ENCODE data around the gene BCKDHA. TPM values are rescaled to one million over a fixed set of nuclear protein-coding genes. Genes with fewer than 3 reads are reported as not detected.

The BCKDHA gene
- total RNA-seq, 1 experiment from 2014 or later, result 33.6 TPM

DNA sequence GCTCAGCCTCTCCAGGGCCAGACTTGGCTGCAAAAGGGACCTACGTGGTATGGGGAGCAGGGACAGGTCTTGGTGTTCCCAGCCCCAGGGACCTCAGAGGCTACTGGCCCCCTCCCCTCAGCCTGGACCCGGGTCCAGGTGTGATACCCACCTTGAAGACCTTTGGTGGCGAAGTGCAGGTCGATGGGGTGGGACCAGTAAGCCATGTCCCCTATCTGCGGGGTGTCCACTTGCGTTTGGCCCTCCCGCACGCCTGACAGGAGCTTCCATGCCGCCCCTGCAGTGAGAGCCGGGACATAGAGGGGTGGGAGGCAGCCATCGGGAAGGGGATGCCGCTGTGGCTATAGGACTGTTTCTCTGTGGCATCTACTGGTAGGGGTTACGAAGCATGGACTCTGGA is 39.9 kb upstream of the BCKDHA start:
- no peaks in the 10 kb centered on the region for H3K9me3 Mint-ChIP-seq (ENCODE audit: unreplicated experiment)
- H3K4me1 Mint-ChIP-seq (ENCODE audit: insufficient read depth, unreplicated experiment), result peaks cover 6% of the 10 kb centered on the region
- POLR2A ChIA-PET, result no interaction called here
- H3K27ac Mint-ChIP-seq (ENCODE audit: low read depth, unreplicated experiment), result no peak overlapping the region
- no peak for TF ChIP-seq CTCF (IDR thresholded peaks at IDR 0.05; ENCODE audit: unreplicated experiment)
- peaks cover 6% of the 10 kb centered on the region for H3K36me3 Mint-ChIP-seq (ENCODE audit: insufficient read depth, unreplicated experiment)
- H3K27me3 Mint-ChIP-seq (ENCODE audit: insufficient read depth, unreplicated experiment), result no peaks in the 10 kb centered on the region
- DNase-seq (ENCODE audit: unreplicated experiment), result no peak
- no TSS peak for BruUV-seq (replicated peaks)
- intact Hi-C loops (cut with micrococcal nuclease), result no loop called here
- H3K4me3 Mint-ChIP-seq (ENCODE audit: unreplicated experiment), result no peak overlapping the region
- CTCF ChIA-PET, result interaction anchor here (0.7 kb wide), 1 partner anchor 54 kb away, joined by 3 read pairs; no protein-coding TSS in a partner anchor

DNA sequence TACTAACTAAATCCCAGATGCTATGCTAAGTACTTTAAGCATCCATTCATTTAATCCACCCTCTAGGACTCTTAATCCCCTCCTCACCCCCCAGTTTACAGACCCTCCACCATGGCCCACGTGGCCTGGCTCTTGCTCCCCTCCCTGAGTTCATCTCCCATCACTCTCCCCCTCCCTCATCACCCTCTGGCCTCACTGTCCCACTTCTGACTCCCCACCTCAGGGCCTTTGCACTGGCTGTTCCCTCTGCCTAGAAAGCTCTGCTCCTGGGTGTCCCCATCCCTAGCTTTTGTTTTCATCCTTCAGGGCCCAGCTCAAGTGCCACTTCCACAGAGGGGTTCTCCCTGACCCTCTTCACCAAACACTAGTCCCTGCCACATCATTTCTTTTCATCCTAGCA is 37.9 kb upstream of the BCKDHA start:
- Mint-ChIP-seq H3K4me1 (ENCODE audit: insufficient read depth, unreplicated experiment) (no peaks in the 10 kb centered on the region), H3K4me3 (ENCODE audit: unreplicated experiment) (no peak overlapping the region), H3K36me3 (ENCODE audit: insufficient read depth, unreplicated experiment) (peaks cover 12% of the 10 kb centered on the region), H3K27ac (ENCODE audit: low read depth, unreplicated experiment) (no peak overlapping the region), H3K27me3 (ENCODE audit: insufficient read depth, unreplicated experiment) (no peaks in the 10 kb centered on the region), H3K9me3 (ENCODE audit: unreplicated experiment) (no peaks in the 10 kb centered on the region)
- ChIA-PET CTCF (interaction anchor here (0.6 to 1.5 kb wide), 2 partner anchors 51 to 385 kb away, joined by 4 to 6 read pairs; no protein-coding TSS in a partner anchor), POLR2A (interaction anchor here (0.9 kb wide), 1 partner anchor 32 kb away, joined by 3 read pairs; no protein-coding TSS in a partner anchor)
- intact Hi-C loops (cut with micrococcal nuclease), result no loop called here
- no peak for TF ChIP-seq CTCF (IDR thresholded peaks at IDR 0.05; ENCODE audit: unreplicated experiment)
- no TSS peak for BruUV-seq (replicated peaks)
- no peak for DNase-seq (ENCODE audit: unreplicated experiment)

DNA sequence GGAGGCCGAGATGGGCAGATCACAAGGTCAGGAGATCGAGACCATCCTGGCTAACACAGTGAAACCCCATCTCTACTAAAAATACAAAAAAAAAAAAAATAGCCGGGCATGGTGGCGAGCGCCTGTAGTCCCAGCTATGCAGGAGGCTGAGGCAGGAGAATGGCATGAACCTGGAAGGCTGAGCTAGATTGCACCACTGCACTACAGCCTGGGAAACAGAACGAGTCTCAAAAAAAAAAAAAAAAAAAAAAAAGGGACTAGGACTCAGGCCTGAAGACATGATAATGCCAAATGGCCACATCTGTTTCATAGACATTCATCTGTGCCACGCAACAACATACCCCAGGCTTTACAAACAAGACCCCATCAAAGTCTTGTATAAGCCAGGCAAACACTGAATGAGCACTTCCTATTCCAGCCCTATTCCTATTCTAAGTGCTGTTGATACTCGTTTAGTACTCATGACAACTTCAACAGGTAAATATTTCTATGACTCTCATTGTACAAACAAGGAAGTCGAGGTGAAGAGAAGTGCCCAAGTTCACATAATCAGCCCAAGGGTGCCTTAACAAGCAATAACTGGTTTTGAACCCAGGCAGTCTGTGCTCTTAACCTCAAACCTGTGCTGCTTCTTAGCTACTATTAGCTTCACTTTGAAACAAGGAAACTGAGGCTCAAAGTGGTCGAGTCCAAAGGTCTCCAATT is 35.3 kb upstream of the BCKDHA start:
- ChIA-PET POLR2A (interaction anchor here (1.6 to 3.4 kb wide), 4 partner anchors 10 to 19 kb away, joined by 5 to 41 read pairs (median 16); partner anchors contain the start of gene TGFB1), CTCF (interaction anchor here (0.5 to 4.2 kb wide), 3 partner anchors 8 to 1495 kb away, joined by 3 to 34 read pairs (median 3); partner anchors contain the start of gene TGFB1)
- Mint-ChIP-seq H3K9me3 (ENCODE audit: unreplicated experiment) (no peaks in the 10 kb centered on the region), H3K4me3 (ENCODE audit: unreplicated experiment) (peak overlapping the region; percentile 98), H3K27ac (ENCODE audit: low read depth, unreplicated experiment) (peak overlapping the region; percentile 100), H3K4me1 (ENCODE audit: insufficient read depth, unreplicated experiment) (peaks cover 14% of the 10 kb centered on the region), H3K36me3 (ENCODE audit: insufficient read depth, unreplicated experiment) (peaks cover 6% of the 10 kb centered on the region), H3K27me3 (ENCODE audit: insufficient read depth, unreplicated experiment) (no peaks in the 10 kb centered on the region)
- no peak for TF ChIP-seq CTCF (IDR thresholded peaks at IDR 0.05; ENCODE audit: unreplicated experiment)
- intact Hi-C loops (cut with micrococcal nuclease), result no loop called here
- no peak for DNase-seq (ENCODE audit: unreplicated experiment)
- no TSS peak for BruUV-seq (replicated peaks)

DNA sequence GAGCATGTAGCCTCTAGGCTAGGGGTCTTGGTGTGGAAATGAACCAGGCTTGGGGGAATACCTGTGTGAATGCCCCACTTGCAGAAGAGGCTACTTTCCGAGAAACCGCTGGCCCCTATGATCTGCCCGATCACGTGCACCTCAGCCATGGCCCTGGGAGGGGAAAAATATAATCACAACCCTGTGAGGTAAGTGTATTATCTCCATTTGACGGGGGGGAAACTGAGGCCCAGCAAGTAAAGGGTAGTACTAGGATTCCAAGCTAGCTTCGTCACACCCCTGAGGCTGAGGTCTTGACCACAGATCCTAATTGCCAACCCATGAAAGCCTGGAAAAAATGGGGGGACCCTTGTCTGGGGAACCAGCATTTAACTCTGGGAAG is 34.3 kb upstream of the BCKDHA start:
- H3K4me1 Mint-ChIP-seq (ENCODE audit: insufficient read depth, unreplicated experiment), result peaks cover 21% of the 10 kb centered on the region
- H3K27me3 Mint-ChIP-seq (ENCODE audit: insufficient read depth, unreplicated experiment), result no peaks in the 10 kb centered on the region
- H3K4me3 Mint-ChIP-seq (ENCODE audit: unreplicated experiment), result peak overlapping the region; percentile 98
- no peak for DNase-seq (ENCODE audit: unreplicated experiment)
- H3K36me3 Mint-ChIP-seq (ENCODE audit: insufficient read depth, unreplicated experiment), result peaks cover 6% of the 10 kb centered on the region
- no peaks in the 10 kb centered on the region for H3K9me3 Mint-ChIP-seq (ENCODE audit: unreplicated experiment)
- CTCF ChIA-PET, result interaction anchor here (0.6 to 4.2 kb wide), 8 partner anchors 10 to 852 kb away, joined by 3 to 34 read pairs (median 4); partner anchors contain the start of gene TGFB1
- BruUV-seq (replicated peaks), result no TSS peak
- H3K27ac Mint-ChIP-seq (ENCODE audit: low read depth, unreplicated experiment), result peak overlapping the region; percentile 100
- TF ChIP-seq CTCF (IDR thresholded peaks at IDR 0.05; ENCODE audit: unreplicated experiment), result no peak
- POLR2A ChIA-PET, result interaction anchor here (0.6 to 3.4 kb wide), 22 partner anchors 9 to 939 kb away, joined by 3 to 41 read pairs (median 5); partner anchors contain the start of genes BCKDHA, CCDC97, DMAC2 and EXOSC5
- intact Hi-C loops (cut with micrococcal nuclease), result no loop called here
